ENCODE measurements around the gene OR52W1.

The OR52W1 gene, protein sequence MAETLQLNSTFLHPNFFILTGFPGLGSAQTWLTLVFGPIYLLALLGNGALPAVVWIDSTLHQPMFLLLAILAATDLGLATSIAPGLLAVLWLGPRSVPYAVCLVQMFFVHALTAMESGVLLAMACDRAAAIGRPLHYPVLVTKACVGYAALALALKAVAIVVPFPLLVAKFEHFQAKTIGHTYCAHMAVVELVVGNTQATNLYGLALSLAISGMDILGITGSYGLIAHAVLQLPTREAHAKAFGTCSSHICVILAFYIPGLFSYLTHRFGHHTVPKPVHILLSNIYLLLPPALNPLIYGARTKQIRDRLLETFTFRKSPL

GRCh38 chr11:6199174-6199810 is at the start of gene OR52W1:
Gene OR52W1, plus strand, starts transcription at chr11:6199224. Its CDS starts 0 bp downstream, at chr11:6199224.
- DNase-seq (ENCODE audit: low read depth), result no peak

- DNase-seq (ENCODE audit: low read depth), result no peak
These were observed 47.9 kb upstream of the OR52W1 start for GRCh38 chr11:6151117-6151516.

- no peak for DNase-seq (ENCODE audit: low read depth)
These were observed 46.9 kb upstream of the OR52W1 start for GRCh38 chr11:6152126-6152525.

DNA sequence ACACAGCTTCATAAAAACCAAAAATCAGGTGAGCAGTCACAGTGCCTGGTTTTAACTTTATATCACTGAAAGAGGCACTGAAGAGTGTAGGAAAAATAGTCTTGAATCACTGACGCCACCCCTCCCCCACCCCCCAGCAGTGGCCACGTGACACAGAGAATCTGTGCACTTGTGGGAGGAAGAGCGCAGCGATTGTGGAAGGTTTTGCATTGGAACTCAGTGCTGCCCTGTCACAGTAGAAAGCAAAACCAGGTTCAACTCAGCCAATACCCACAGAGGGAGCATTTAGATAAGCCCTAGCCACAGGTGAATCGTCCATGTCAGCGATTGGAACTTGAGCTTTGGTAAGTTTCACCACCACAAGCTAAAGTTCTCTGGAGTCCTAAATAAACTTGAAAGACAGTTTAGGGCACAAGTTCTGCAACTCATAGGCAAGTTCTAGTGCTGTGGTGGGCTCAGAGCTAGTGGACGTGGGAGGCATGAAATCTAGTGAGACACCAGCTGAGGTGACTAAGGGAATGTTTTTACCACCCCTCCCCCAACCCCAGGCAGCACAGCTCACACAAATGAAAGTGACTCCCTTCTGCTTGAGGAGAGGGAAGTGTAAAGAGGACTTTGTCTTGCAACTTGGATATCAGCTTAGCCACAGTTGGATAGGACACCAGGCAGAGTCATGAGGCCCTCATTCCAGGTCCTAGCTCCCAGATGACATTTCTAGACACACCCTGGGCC is 42.2 kb upstream of the OR52W1 start:
- DNase-seq (ENCODE audit: low read depth), result no peak

DNA sequence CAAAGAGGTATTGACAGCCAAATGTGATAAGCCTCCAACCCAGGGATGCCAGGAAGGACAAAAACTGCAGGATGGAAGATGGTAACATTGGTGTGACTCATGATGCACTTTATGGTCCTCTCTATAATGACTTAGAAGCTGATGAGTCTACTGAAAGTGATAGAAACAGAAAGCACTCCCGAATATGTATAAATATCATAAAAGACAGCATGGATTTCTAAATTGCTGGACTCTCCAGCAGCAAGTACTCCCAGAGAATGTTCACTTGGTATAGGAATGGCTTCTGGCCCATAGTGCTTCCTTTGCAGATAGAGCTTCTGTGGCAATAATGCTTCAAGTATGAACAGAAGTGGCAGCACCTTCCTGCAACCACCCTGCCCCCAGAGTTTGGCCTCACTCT is 28.8 kb upstream of the OR52W1 start, which contains the start of gene OR52B2:
Gene OR52B2 (minus strand): TSS at position 101 of the 400 bp plus-strand sequence. CDS start 0 bp downstream, at position 101.
- no peak for DNase-seq (ENCODE audit: low read depth)

DNA sequence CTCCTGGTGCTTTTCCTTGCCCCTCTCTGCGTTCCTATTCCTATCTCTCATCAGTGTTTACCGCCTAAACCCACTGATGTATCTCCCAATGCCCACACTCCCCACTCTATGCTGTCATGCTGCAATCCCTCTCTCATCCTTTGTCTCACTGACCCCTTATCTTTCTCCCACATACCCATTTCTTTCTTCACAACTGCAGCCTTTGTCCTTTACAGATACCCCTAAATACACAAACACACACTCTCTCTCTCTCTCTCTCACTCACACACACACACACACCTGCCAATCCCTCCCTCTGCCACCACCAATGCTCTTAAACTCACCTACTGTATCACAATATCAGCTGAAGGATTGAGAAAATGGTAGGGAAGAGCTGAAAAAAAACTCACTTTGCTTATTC is 23.6 kb upstream of the OR52W1 start:
- DNase-seq (ENCODE audit: low read depth), result no peak

DNA sequence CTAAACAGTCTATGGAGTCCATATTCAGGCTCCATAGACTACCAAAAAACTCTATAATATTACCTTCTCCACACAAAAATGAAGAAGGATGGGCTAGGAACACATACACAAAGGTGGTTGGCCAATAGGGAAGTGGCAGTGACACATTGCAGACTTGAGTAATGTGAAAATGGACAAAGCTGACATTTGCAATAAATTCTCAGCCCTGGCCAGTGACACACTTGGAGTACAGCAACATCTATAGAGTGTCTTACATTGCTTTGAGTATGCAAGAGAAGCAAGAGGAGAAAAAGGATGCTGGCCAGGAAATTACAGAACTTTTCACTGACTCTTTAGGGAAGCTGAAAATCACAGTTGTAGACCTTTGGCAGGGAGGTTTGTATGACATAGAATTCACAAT is 7.3 kb upstream of the OR52W1 start:
- no peak for DNase-seq (ENCODE audit: low read depth)

- DNase-seq (ENCODE audit: low read depth), result no peak
These were observed 4.9 kb upstream of the OR52W1 start for GRCh38 chr11:6194065-6194581.

DNA sequence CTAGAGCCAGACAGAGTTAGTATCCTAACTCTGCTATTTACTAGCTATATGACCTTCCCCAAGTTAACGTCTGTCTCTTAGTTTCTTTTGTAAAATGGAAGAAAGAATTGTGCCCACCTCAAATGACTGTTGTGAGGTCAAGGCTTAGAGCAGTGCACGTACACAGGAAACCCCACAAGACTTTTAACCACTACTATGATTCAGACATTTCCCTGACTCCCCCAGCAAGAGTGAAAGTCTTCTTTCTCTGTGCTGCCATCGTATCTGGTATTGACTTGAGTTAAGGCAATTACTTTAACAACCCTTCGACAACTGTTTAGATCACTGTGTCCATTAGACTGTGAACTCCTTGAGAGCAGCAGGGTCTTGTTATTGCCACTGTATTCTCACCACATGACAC is 2.6 kb upstream of the OR52W1 start:
- no peak for DNase-seq (ENCODE audit: low read depth)

DNA sequence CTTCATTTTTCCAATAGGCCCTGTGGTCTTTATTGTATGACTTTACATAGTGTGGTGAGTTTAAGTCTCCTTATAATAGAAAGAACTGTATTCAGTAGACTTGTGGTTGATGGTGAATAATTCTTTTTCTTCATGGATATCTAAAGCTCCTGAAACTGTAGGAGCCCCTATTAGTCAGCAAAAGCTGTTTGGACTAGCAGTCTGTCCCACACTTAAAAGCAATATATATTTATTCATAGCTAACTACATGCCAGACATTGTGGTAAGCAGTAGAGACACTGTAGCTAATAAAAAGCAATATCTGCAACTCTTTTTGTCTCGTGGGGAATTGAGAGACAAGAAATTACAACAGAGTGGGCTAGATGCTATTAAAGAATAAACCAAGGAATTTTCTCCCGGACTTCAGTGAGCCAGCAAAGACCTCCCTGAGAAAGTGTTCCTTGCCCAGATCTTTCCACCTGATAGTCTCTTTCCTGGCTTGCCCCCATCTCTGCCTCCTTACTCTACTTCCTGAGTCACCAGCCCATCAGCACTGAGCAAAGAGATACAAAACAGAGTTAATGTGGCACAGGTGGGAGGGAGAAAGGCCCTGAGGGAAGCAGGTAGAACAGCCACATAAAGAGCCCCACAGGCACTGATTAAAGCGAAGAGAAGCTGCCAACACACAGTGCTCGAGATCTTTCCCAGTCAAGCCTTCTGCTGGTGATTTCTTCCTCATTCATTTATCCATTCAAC is 1.4 kb upstream of the OR52W1 start:
- no peak for DNase-seq (ENCODE audit: low read depth)

- DNase-seq (ENCODE audit: low read depth), result no peak
These were observed 2.0 kb downstream of the OR52W1 start for GRCh38 chr11:6200975-6201374.

GRCh38 chr11:6201481-6201880 is 2.5 kb downstream of the OR52W1 start:
- no peak for DNase-seq (ENCODE audit: low read depth)

DNA sequence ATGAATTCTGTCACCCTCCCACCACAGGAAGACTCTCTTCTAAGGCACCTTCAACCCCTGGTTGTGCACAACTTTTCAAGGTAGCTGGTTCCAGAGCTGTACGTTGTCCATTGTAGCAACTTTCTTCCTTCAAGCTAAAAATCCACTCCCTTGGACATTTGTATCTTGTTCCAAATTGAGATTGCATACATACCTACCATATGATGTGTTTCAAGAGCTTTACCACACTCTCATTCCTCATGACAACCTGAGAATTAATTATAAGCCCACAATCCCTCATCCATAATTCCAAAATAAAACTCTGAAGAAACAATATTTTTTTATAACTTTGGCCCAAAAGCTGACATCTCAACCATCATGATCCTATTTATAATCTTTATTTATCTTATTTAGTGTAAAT is 3.0 kb downstream of the OR52W1 start:
- DNase-seq (ENCODE audit: low read depth), result no peak

DNA sequence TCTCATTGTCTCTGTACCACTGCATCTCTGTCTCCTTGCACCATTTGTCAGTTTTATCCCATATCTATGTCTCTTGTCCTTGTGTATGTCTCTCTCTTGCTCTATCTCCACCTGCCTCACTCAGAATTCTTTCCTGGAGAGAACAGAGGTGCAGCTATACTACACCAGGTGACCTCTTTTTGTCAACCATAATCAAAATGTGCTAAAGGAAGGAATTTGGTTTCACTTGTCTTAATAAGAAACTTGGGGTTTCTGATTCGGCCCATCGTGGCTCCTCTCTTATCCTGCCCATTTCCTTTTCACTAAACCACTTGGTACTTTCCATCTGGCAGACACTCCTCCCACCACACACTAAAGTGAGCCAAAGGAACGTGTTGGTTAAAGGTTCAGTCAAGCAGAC is 4.3 kb downstream of the OR52W1 start:
- DNase-seq (ENCODE audit: low read depth), result no peak

DNA sequence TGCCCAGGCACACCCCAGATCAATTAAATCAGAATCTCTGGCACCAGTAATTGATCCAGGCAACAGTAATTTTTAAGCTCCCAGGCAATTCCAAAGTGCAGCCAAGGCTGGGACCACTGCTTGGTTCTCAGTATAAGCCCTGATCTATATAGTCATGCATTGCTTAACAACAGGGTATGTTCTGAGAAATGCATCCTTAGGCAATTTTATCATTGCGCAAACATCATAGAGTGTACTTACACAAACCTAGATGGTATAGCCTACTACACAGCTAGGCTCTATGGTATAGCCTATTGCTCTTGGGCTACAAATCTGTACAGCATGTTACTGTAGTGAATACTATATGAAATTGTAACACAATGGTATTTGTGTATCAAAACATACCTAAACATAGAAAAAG is 5.7 kb downstream of the OR52W1 start:
- no peak for DNase-seq (ENCODE audit: low read depth)

- DNase-seq (ENCODE audit: low read depth), result no peak
These were observed 6.3 kb downstream of the OR52W1 start, which contains the start of gene C11orf42 for GRCh38 chr11:6205366-6205765. Gene C11orf42, plus strand, starts transcription at chr11:6205557. Its CDS starts 59 bp downstream, at chr11:6205616.

GRCh38 chr11:6206456-6207180 is 7.6 kb downstream of the OR52W1 start:
- DNase-seq (ENCODE audit: low read depth), result no peak

- DNase-seq (ENCODE audit: low read depth), result no peak
These were observed 10.8 kb downstream of the OR52W1 start for GRCh38 chr11:6209801-6210200.

DNA sequence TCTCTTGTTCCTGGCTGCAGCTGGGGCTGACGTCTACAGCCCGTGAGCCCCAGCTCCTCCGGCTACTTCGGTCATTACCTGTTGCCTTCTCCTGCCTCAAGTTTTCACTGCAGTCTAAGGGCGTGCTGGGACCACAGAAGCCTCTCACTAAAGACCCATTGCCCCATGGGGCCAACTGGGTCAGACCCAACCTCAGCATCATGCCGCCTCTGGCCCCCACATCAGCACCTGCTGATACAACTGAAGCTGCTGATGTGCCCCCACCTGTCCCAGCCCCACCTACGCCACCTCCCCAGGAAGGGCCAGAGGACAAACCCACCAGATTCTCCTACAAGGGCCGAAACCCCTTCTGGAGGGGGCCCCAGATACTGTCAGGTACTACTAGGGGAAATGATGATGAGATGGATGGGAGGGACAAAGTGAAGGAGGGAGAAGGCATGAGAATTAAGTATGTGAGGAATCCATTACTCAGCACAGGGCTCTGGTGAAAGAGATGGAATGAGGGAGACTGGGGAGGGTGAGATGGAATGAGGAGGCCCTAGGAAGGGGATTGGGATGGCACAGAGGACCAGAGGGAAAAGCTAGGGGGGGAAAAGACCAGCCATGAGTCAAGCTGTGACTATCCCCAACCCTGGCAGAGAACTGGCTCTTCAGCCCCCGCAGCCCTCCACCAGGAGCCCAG is 11.4 kb downstream of the OR52W1 start:
- no peak for DNase-seq (ENCODE audit: low read depth)

DNA sequence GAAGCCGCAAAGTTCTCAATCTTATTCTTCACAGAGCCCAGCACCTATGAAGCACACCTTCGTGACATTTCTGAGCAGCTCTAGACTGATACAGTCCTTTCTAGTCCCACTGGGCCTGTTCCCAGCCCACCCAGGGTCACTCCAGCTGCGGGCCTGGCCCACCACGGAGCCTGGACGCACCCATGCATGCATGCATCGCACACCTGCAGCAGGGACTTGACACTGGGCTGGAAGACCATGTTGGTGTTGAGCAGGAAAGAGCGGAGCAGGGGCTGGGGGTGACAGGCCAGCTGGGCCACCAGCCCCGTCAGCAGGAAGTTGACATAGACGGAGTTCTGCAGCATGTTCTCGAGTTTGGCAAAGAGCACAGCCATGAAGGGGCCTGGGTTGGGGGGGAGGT is 15.5 kb downstream of the OR52W1 start:
- DNase-seq (ENCODE audit: low read depth), result no peak

- no peak for DNase-seq (ENCODE audit: low read depth)
These were observed 17.5 kb downstream of the OR52W1 start for GRCh38 chr11:6216501-6216900.
